IMR-90 (cell line): ENCODE results near the gene LMAN2. TPM values are rescaled to one million over a fixed set of nuclear protein-coding genes. Genes with fewer than 3 reads are reported as not detected.

Source experiments
- polyA plus RNA-seq, 3 experiments: library from polyadenylated mRNA; depleted of rRNA; stranded (reverse); fragments of >200 nt; gene quantifications; 2 replicates each; pipeline ENCODE4 v1.2.3, GENCODE V29; 2012; ENCODE audit warnings: low replicate concordance in 1 of 3
- total RNA-seq: library from RNA; depleted of rRNA; stranded (reverse); fragments of >200 nt; gene quantifications from 2 replicates; pipeline ENCODE4 v1.2.3, GENCODE V29; 2012; rRNA removed

Gene LMAN2
- total and polyA plus RNA-seq, 2 of the 4 experiments (the other 2 are of a cell fraction): 253 to 303 TPM

Other genes with a start within 250 kb of the LMAN2 start
- 31.0 and 34.2 TPM in 2 replicates for gene NSD1, start 217.9 kb downstream of the LMAN2 start, total RNA-seq
- 7.7 and 8.1 TPM in 2 replicates for gene NSD1, start 217.9 kb downstream of the LMAN2 start, polyA plus RNA-seq (2012; rRNA removed)
- gene RAB24, start 47.9 kb downstream of the LMAN2 start, total RNA-seq: 15.6 and 18.5 TPM in 2 replicates
- 60.8 and 71.1 TPM in 2 replicates for gene RAB24, start 47.9 kb downstream of the LMAN2 start, polyA plus RNA-seq (2012; rRNA removed)
- gene PRELID1, start 47.9 kb downstream of the LMAN2 start, total RNA-seq: 115 and 116 TPM in 2 replicates
- 239 and 277 TPM in 2 replicates for gene PRELID1, start 47.9 kb downstream of the LMAN2 start, polyA plus RNA-seq (2012; rRNA removed)
- gene MXD3, start 39.8 kb downstream of the LMAN2 start, total RNA-seq: 5.6 and 7.3 TPM in 2 replicates
- 12.9 and 14.5 TPM in 2 replicates for gene MXD3, start 39.8 kb downstream of the LMAN2 start, polyA plus RNA-seq (2012; rRNA removed)
- gene RGS14, start 6.3 kb upstream of the LMAN2 start, total RNA-seq: 1.1 TPM in 2 replicates
- 6.5 and 7.6 TPM in 2 replicates for gene RGS14, start 6.3 kb upstream of the LMAN2 start, polyA plus RNA-seq (2012; rRNA removed)
- not detected in 2 replicates for gene SLC34A1, start 32.8 kb upstream of the LMAN2 start, total RNA-seq
- not detected in 2 replicates for gene SLC34A1, start 32.8 kb upstream of the LMAN2 start, polyA plus RNA-seq (2012; rRNA removed)
- gene PFN3, start 49.0 kb upstream of the LMAN2 start, total RNA-seq: not detected in 2 replicates
- not detected in 2 replicates for gene PFN3, start 49.0 kb upstream of the LMAN2 start, polyA plus RNA-seq (2012; rRNA removed)
- 0.36 and 0.56 TPM in 2 replicates for gene F12, start 57.9 kb upstream of the LMAN2 start, total RNA-seq
- gene F12, start 57.9 kb upstream of the LMAN2 start, polyA plus RNA-seq (2012; rRNA removed): 1.2 and 1.4 TPM in 2 replicates
- 30.1 and 35.0 TPM in 2 replicates for gene GRK6, start 75.0 kb upstream of the LMAN2 start, total RNA-seq
- 25.3 and 30.1 TPM in 2 replicates for gene GRK6, start 75.0 kb upstream of the LMAN2 start, polyA plus RNA-seq (2012; rRNA removed)
- gene PRR7, start 95.1 kb upstream of the LMAN2 start, total RNA-seq: 1.1 TPM in 2 replicates
- 10.1 and 13.6 TPM in 2 replicates for gene PRR7, start 95.1 kb upstream of the LMAN2 start, polyA plus RNA-seq (2012; rRNA removed)
- gene DBN1, start 122.0 kb upstream of the LMAN2 start, total RNA-seq: 122 and 212 TPM in 2 replicates
- 187 and 235 TPM in 2 replicates for gene DBN1, start 122.0 kb upstream of the LMAN2 start, polyA plus RNA-seq (2012; rRNA removed)
- 70.4 and 72.5 TPM in 2 replicates for gene PDLIM7, start 145.9 kb upstream of the LMAN2 start, total RNA-seq
- 534 and 574 TPM in 2 replicates for gene PDLIM7, start 145.9 kb upstream of the LMAN2 start, polyA plus RNA-seq (2012; rRNA removed)
- gene DOK3, start 158.2 kb upstream of the LMAN2 start, total RNA-seq: 0.54 and 0.56 TPM in 2 replicates
- gene DOK3, start 158.2 kb upstream of the LMAN2 start, polyA plus RNA-seq (2012; rRNA removed): 3.6 and 3.9 TPM in 2 replicates
- 130 and 141 TPM in 2 replicates for gene DDX41, start 165.3 kb upstream of the LMAN2 start, total RNA-seq
- 160 and 170 TPM in 2 replicates for gene DDX41, start 165.3 kb upstream of the LMAN2 start, polyA plus RNA-seq (2012; rRNA removed)
- gene FAM193B, start 202.9 kb upstream of the LMAN2 start, total RNA-seq: 8.1 and 9.5 TPM in 2 replicates
- 51.4 and 52.2 TPM in 2 replicates for gene FAM193B, start 202.9 kb upstream of the LMAN2 start, polyA plus RNA-seq (2012; rRNA removed)
- gene TMED9, start 240.5 kb upstream of the LMAN2 start, total RNA-seq: 123 and 142 TPM in 2 replicates
- gene TMED9, start 240.5 kb upstream of the LMAN2 start, polyA plus RNA-seq (2012; rRNA removed): 269 and 357 TPM in 2 replicates
- gene B4GALT7, start 248.5 kb upstream of the LMAN2 start, total RNA-seq: 28.6 and 29.2 TPM in 2 replicates
- 79.6 and 80.5 TPM in 2 replicates for gene B4GALT7, start 248.5 kb upstream of the LMAN2 start, polyA plus RNA-seq (2012; rRNA removed)